Left lobe of liver (tissue), 2 donors: ENCODE measurements around the gene RANBP1. TPM values are rescaled to one million over a fixed set of nuclear protein-coding genes. Genes with fewer than 3 reads are reported as not detected.
A peak's percentile ranks its signal among the peaks of the same experiment; 100 is the strongest.

Experiments used
- ATAC-seq: fragments of 200-7000 bp; cut with Tn5 transposase; one replicate; pipeline ENCODE4 v1.9.1; 2020; ENCODE audit warnings: mild to moderate bottlenecking, moderate library complexity
- DNase-seq: peaks from one replicate; pipeline ENCODE4 v3.0.0-alpha.2; 2020; ENCODE audit warnings: low spot score
- total RNA-seq: library from RNA; stranded (reverse); gene quantifications from one replicate; pipeline ENCODE4 v1.2.1, GENCODE V29; 2021
- donor health status: DM: no; HTN: no; CAD: no; lungs with moderate emphysema.
- donor health status: DM: no; HTN: yes; CAD: no.

The RANBP1 gene
- total RNA-seq, 1 donor from 2014 or later = 47.0 TPM

GRCh38 chr22:20087319-20088262, 28.3 kb upstream of the RANBP1 start:
- ATAC-seq (no peak), DNase-seq (no peak)

GRCh38 chr22:20088263-20088648, 27.6 kb upstream of the RANBP1 start:
- DNase-seq (no peak), ATAC-seq (no peak)

GRCh38 chr22:20089226-20089976, 26.5 kb upstream of the RANBP1 start:
- no peak for ATAC-seq

GRCh38 chr22:20089977-20090729, 25.8 kb upstream of the RANBP1 start:
- ATAC-seq = no peak
- DNase-seq = no peak

More at GRCh38 chr22:20089226-20089976, 26.5 kb upstream of the RANBP1 start:
- no peak for DNase-seq

- ATAC-seq (no peak), DNase-seq (no peak)
Observed at GRCh38 chr22:20090730-20091240, 25.1 kb upstream of the RANBP1 start.

- no peak for ATAC-seq
- DNase-seq = no peak
Observed at GRCh38 chr22:20091690-20092476, 24.0 kb upstream of the RANBP1 start.

GRCh38 chr22:20092477-20092854, 23.4 kb upstream of the RANBP1 start:
- DNase-seq (no peak), ATAC-seq (no peak)

- peak; percentile 90 for ATAC-seq
- DNase-seq = peak; percentile 98
Observed at GRCh38 chr22:20093418-20094196, 22.3 kb upstream of the RANBP1 start.

GRCh38 chr22:20094197-20094807, 21.6 kb upstream of the RANBP1 start:
- DNase-seq (peak; percentile 51), ATAC-seq (peak; percentile 60)

GRCh38 chr22:20095521-20095920, 20.4 kb upstream of the RANBP1 start:
- DNase-seq (no peak), ATAC-seq (no peak)

GRCh38 chr22:20096574-20097420, 19.1 kb upstream of the RANBP1 start:
- ATAC-seq (no peak), DNase-seq (no peak)

- DNase-seq = no peak
- no peak for ATAC-seq
Observed at GRCh38 chr22:20099099-20099711, 16.7 kb upstream of the RANBP1 start.

- peak; percentile 73 for DNase-seq
Observed at GRCh38 chr22:20101638-20102037, 14.3 kb upstream of the RANBP1 start.

GRCh38 chr22:20102203-20102780, 13.6 kb upstream of the RANBP1 start:
- ATAC-seq (peak; percentile 87), DNase-seq (no peak)

More at GRCh38 chr22:20101638-20102037, 14.3 kb upstream of the RANBP1 start:
- peak; percentile 82 for ATAC-seq

- no peak for ATAC-seq
- no peak for DNase-seq
Observed at GRCh38 chr22:20105456-20106204, 10.3 kb upstream of the RANBP1 start.

- no peak for DNase-seq
- ATAC-seq = no peak
Observed at GRCh38 chr22:20106205-20106848, 9.6 kb upstream of the RANBP1 start.
